Fibroblast of gingiva (primary cell): ENCODE measurements around the gene SPACA7.

ENCODE experiments used
- DNase-seq: peaks from one replicate; pipeline ENCODE4 v3.0.0-alpha.2; 2011; ENCODE audit warnings: low read depth

The SPACA7 gene

GRCh38 chr13:112376050-112376681, at the start of gene SPACA7:
Gene SPACA7, plus strand, starts transcription at chr13:112376355. Its CDS starts 31 bp downstream, at chr13:112376386.
- no peak for DNase-seq

- no peak for DNase-seq
Observed at GRCh38 chr13:112326821-112327370, 49.3 kb upstream of the SPACA7 start.

GRCh38 chr13:112328936-112329335, 47.2 kb upstream of the SPACA7 start:
- no peak for DNase-seq

GRCh38 chr13:112329376-112329775, 46.8 kb upstream of the SPACA7 start:
- DNase-seq = no peak

- no peak for DNase-seq
Observed at GRCh38 chr13:112330066-112330465, 46.1 kb upstream of the SPACA7 start.

- no peak for DNase-seq
Observed at GRCh38 chr13:112330479-112331381, 45.4 kb upstream of the SPACA7 start.

GRCh38 chr13:112331675-112332074, 44.5 kb upstream of the SPACA7 start:
- DNase-seq = no peak

GRCh38 chr13:112332727-112333126, 43.4 kb upstream of the SPACA7 start:
- DNase-seq = no peak

- no peak for DNase-seq
Observed at GRCh38 chr13:112333756-112334543, 42.2 kb upstream of the SPACA7 start.

GRCh38 chr13:112335135-112335534, 41.0 kb upstream of the SPACA7 start:
- no peak for DNase-seq

- DNase-seq = no peak
Observed at GRCh38 chr13:112341446-112341845, 34.7 kb upstream of the SPACA7 start.

GRCh38 chr13:112341976-112342735, 34.0 kb upstream of the SPACA7 start:
- DNase-seq = no peak

- no peak for DNase-seq
Observed at GRCh38 chr13:112342841-112343361, 33.3 kb upstream of the SPACA7 start.

- no peak for DNase-seq
Observed at GRCh38 chr13:112343591-112343990, 32.6 kb upstream of the SPACA7 start.

GRCh38 chr13:112345826-112346172, 30.4 kb upstream of the SPACA7 start:
- no peak for DNase-seq

GRCh38 chr13:112346173-112346898, 29.8 kb upstream of the SPACA7 start:
- DNase-seq = no peak

GRCh38 chr13:112346899-112347229, 29.3 kb upstream of the SPACA7 start:
- no peak for DNase-seq

- DNase-seq = no peak
Observed at GRCh38 chr13:112347986-112348385, 28.2 kb upstream of the SPACA7 start.

GRCh38 chr13:112348642-112349345, 27.4 kb upstream of the SPACA7 start:
- DNase-seq = no peak

GRCh38 chr13:112349681-112350080, 26.5 kb upstream of the SPACA7 start:
- DNase-seq = no peak
